ENCODE results near the gene TMEM98. TPM values are rescaled to one million over a fixed set of nuclear protein-coding genes. Genes with fewer than 3 reads are reported as not detected.

TMEM98 gene
- polyA plus RNA-seq, 1 donor (not counting 4 experiments of a cell fraction or from before 2014, with no cell fraction given), result 66.8 TPM

GRCh38 chr17:32956240-32956970 is 28.5 kb downstream of the TMEM98 start:
- Histone ChIP-seq H4K20me1 (ENCODE audit: control insufficient read depth, extremely low read depth, insufficient read depth, low read length) (no peaks in the 10 kb centered on the region), H3K9me3 (ENCODE audit: control insufficient read depth, low read depth, low read length) (no peaks in the 10 kb centered on the region), H3K9me1 (ENCODE audit: control insufficient read depth, extremely low read depth, insufficient read depth, low read length) (no peaks in the 10 kb centered on the region), H3K4me2 (ENCODE audit: control insufficient read depth, extremely low read depth, insufficient read depth, low read depth, low read length) (no peak overlapping the region), H3K4me3 (ENCODE audit: control insufficient read depth in 2 of 3, extremely low read depth in 1 of 3, insufficient read depth in 2 of 3, low read depth in 1 of 3, low read length in 3 of 3) (no peak overlapping the region), H3K27ac (ENCODE audit: control insufficient read depth, insufficient read depth, low read length) (no peak overlapping the region), H3K4me1 (ENCODE audit: control insufficient read depth, extremely low read depth, insufficient read depth, low read length) (no peaks in the 10 kb centered on the region), H2AFZ (ENCODE audit: control insufficient read depth, low read length) (no peak overlapping the region), H3K36me3 (ENCODE audit: control insufficient read depth in 2 of 2, extremely low read depth in 1 of 2, insufficient read depth in 2 of 2, low read length in 2 of 2) (no peaks in the 10 kb centered on the region), H3K27me3 (ENCODE audit: control insufficient read depth, extremely low read depth, insufficient read depth, low read length) (peaks cover 8% of the 10 kb centered on the region), H3K79me2 (ENCODE audit: control insufficient read depth, insufficient read depth, low read length) (no peaks in the 10 kb centered on the region), H3K9ac (ENCODE audit: control insufficient read depth, extremely low read depth, insufficient read depth, low read length) (no peak overlapping the region)
- TF ChIP-seq CTCF (optimal IDR thresholded peaks at IDR 0.05 in 1 of 3, IDR thresholded peaks at IDR 0.05 in 1 of 3, conservative IDR thresholded peaks at IDR 0.05 in 1 of 3; ENCODE audit: extremely low read depth in 1 of 3, insufficient read depth in 2 of 3, low read length in 3 of 3), result no peak
- no peak for TF ChIP-seq EZH2 (IDR thresholded peaks at IDR 0.05; ENCODE audit: low read length)
- dilution Hi-C loops (cut with MboI; ENCODE audit: extremely low pct_ligation_motif_present, low sequenced_read_pairs), result no loop called here
- FAIRE-seq, result no peak
- DNase-seq (ENCODE audit: low read depth, low spot score), result no peak

- Histone ChIP-seq H3K9ac (ENCODE audit: control insufficient read depth, extremely low read depth, insufficient read depth, low read length) (no peak overlapping the region), H3K4me1 (ENCODE audit: control insufficient read depth, extremely low read depth, insufficient read depth, low read length) (no peaks in the 10 kb centered on the region), H3K9me3 (ENCODE audit: control insufficient read depth, low read depth, low read length) (no peaks in the 10 kb centered on the region), H3K4me2 (ENCODE audit: control insufficient read depth, extremely low read depth, insufficient read depth, low read depth, low read length) (no peak overlapping the region), H3K36me3 (ENCODE audit: control insufficient read depth in 2 of 2, extremely low read depth in 1 of 2, insufficient read depth in 2 of 2, low read length in 2 of 2) (no peaks in the 10 kb centered on the region), H3K9me1 (ENCODE audit: control insufficient read depth, extremely low read depth, insufficient read depth, low read length) (no peaks in the 10 kb centered on the region), H4K20me1 (ENCODE audit: control insufficient read depth, extremely low read depth, insufficient read depth, low read length) (no peaks in the 10 kb centered on the region), H3K27me3 (ENCODE audit: control insufficient read depth, extremely low read depth, insufficient read depth, low read length) (peaks cover 8% of the 10 kb centered on the region), H2AFZ (ENCODE audit: control insufficient read depth, low read length) (no peak overlapping the region), H3K4me3 (ENCODE audit: control insufficient read depth in 2 of 3, extremely low read depth in 1 of 3, insufficient read depth in 2 of 3, low read depth in 1 of 3, low read length in 3 of 3) (no peak overlapping the region), H3K79me2 (ENCODE audit: control insufficient read depth, insufficient read depth, low read length) (no peaks in the 10 kb centered on the region), H3K27ac (ENCODE audit: control insufficient read depth, insufficient read depth, low read length) (no peak overlapping the region)
- FAIRE-seq, result no peak
- no peak for DNase-seq (ENCODE audit: low read depth, low spot score)
- TF ChIP-seq EZH2 (IDR thresholded peaks at IDR 0.05; ENCODE audit: low read length) (no peak), CTCF (optimal IDR thresholded peaks at IDR 0.05 in 1 of 3, IDR thresholded peaks at IDR 0.05 in 1 of 3, conservative IDR thresholded peaks at IDR 0.05 in 1 of 3; ENCODE audit: extremely low read depth in 1 of 3, insufficient read depth in 2 of 3, low read length in 3 of 3) (no peak)
- dilution Hi-C loops (cut with MboI; ENCODE audit: extremely low pct_ligation_motif_present, low sequenced_read_pairs), result no loop called here
Observed at GRCh38 chr17:32958418-32958817, 30.5 kb downstream of the TMEM98 start.
